ENCODE measurements around the gene NLRP1.

The NLRP1 gene

DNA sequence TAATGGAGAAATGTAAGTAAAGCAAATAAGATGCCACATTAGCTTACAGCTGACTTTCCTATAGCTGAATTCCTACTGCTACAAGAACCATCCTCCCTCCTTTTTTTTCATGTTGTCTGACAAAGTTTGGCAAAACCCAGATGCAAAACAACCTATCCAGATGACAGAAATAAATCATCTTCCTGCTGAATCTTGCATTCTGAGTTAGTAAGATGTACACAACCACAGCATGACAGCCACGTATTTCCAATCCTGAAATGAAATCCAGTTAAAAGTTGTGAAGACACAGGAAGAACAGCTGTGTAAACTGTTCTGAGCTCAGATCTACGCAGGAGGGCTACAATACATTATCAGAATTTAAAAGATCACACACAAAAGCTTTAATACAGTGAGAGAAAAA is 110.4 kb downstream of the NLRP1 start:
- no peak for DNase-seq (ENCODE audit: low read depth)

DNA sequence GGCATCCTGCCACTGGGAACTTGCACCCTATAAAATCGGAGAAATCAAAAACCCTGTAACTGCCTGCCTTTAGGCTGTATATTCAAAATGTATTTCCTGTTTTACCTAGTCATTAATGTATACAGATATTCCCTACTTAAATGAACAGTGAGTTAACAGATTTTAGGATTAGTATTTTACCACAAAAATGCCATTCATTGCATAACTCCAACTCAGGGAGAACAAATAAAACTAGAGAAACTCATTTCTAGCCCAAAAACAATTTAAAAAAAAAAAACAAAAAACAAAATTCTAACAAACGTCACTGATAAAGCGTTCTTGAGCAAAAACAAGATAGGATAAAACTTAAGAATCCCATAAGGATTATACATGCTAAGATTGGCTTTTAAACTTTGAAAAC is 111.8 kb downstream of the NLRP1 start:
- no peak for DNase-seq (ENCODE audit: low read depth)

GRCh38 chr17:5468075-5468473 is 116.2 kb downstream of the NLRP1 start:
- DNase-seq (ENCODE audit: low read depth) = no peak

DNA sequence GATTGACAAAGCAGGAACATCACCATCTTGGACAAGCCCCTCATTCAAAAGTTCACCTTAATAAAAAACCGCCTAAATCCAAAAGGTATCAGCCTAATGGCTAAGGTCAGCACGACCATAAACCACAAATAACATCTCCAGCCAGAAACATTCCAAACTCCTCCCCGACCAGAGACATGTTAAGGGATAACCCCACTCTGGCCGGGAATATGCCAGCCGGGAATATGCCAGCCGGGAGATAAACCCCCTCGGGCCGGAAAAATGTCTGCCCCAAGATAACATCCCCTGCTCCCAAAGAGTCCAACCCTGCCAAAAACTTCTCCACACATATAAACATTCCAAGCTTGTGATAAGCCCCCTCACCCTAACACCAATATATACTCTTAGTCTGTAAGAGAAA is 116.9 kb downstream of the NLRP1 start:
- DNase-seq (ENCODE audit: low read depth) = no peak

DNA sequence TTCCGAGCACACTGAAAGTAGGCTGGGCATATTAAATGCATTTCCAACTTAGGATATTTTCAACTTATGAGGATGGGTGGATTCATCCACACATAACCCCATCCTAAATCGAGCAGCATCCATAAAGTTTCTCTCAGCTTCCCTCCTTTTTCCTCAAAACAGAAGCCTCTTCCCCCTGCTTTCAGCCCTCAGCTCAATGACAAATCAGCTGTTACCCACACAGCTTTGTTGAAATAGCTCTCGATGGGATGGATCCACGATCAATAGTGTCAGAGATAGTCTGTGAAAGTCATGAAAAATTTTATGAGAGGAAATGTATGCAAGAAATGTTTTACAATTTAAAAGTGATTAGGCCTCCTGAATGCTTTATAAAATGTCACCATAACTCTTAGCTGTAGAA is 118.0 kb downstream of the NLRP1 start:
- no peak for DNase-seq (ENCODE audit: low read depth)

DNA sequence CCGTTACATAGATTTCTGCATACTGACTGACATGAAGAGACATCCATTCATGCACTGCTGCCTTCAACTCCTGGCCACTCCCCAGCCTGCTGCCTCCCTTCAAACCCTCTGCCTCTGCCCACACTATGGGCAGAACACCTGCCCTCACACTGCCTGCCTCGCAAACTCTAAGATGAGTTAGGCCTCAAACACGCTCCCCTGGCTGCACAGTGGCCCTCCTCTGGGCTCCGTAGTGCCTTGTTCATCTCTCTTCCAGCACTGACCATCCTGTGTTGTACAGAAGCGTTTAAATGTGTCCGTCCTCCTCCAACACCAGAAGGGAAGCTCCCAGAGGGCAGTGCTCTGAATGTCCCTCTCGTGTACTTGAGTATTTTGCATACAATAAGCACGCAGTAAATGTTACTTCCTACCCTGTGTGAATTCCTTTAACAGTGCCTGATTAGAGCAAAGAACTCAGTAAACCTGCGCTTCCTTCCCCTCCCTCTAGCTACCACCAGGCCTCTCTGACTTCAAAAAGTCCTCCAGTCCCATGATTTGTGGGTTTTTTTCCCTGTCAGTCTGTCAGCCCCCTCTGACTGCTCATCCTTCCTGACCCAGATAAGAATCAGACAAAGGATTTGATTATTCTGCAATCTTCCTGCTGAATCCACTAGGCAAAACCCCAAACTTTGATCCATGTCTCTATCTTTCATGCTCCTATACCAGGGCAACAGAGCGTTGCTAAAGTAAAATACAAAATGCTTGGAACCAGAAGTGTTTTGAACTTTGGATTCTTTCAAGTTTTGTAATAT is 119.4 kb downstream of the NLRP1 start:
- no peak for DNase-seq (ENCODE audit: low read depth)

All from activated T-cell treated with anti-CD3 and anti-CD28 coated beads for 48 hours (primary cell).